GM18868 (cell line): ENCODE measurements around the gene D2HGDH.
"Not testable (repeated sequence)": the region's sequence is repeated elsewhere in the genome, so short reads cannot be mapped to it uniquely, and the experiment has no call there.

Experiments used
- ATAC-seq: cut with Tn5 transposase; IDR thresholded peaks from one replicate; pipeline ENCODE4 v1.9.1; 2021; ENCODE audit warnings: mild to moderate bottlenecking, moderate library complexity; ENCODE audit not compliant: unreplicated experiment

D2HGDH gene

GRCh38 chr2:241724975-241725870, 9.2 kb upstream of the D2HGDH start:
- ATAC-seq: no peak

- no peak for ATAC-seq
These were observed 8.0 kb upstream of the D2HGDH start for GRCh38 chr2:241726459-241726858.

- no peak for ATAC-seq
These were observed 6.4 kb upstream of the D2HGDH start for GRCh38 chr2:241728000-241728399.

- ATAC-seq: no peak
These were observed 5.8 kb upstream of the D2HGDH start for GRCh38 chr2:241728627-241729026.

- no peak for ATAC-seq
These were observed 4.6 kb upstream of the D2HGDH start for GRCh38 chr2:241729868-241730267.

- no peak for ATAC-seq
These were observed 3.6 kb upstream of the D2HGDH start for GRCh38 chr2:241730671-241731293.

GRCh38 chr2:241732513-241733186, 1.8 kb upstream of the D2HGDH start:
- ATAC-seq: not testable (repeated sequence)

GRCh38 chr2:241733391-241734207, 831 bp upstream of the D2HGDH start:
- ATAC-seq: no peak

- ATAC-seq: peak; percentile 20
These were observed 293 bp upstream of the D2HGDH start for GRCh38 chr2:241734208-241734466.

- ATAC-seq: no peak
These were observed 1.7 kb downstream of the D2HGDH start for GRCh38 chr2:241736111-241736510.

- ATAC-seq: no peak
These were observed 3.7 kb downstream of the D2HGDH start for GRCh38 chr2:241738040-241738686.

GRCh38 chr2:241739177-241739576, 4.7 kb downstream of the D2HGDH start:
- ATAC-seq: no peak

GRCh38 chr2:241739651-241740050, 5.2 kb downstream of the D2HGDH start:
- no peak for ATAC-seq

GRCh38 chr2:241741016-241741415, 6.6 kb downstream of the D2HGDH start:
- ATAC-seq: no peak

GRCh38 chr2:241742320-241742939, 8.0 kb downstream of the D2HGDH start:
- no peak for ATAC-seq

- not testable (repeated sequence) for ATAC-seq
These were observed 8.6 kb downstream of the D2HGDH start for GRCh38 chr2:241743008-241743407.

GRCh38 chr2:241743620-241744019, 9.2 kb downstream of the D2HGDH start:
- ATAC-seq: no peak

- ATAC-seq: no peak
These were observed 9.8 kb downstream of the D2HGDH start for GRCh38 chr2:241744028-241744754.

GRCh38 chr2:241745276-241745675, 10.8 kb downstream of the D2HGDH start:
- ATAC-seq: no peak

- no peak for ATAC-seq
These were observed 11.7 kb downstream of the D2HGDH start for GRCh38 chr2:241746084-241746483.
